GM12891 (cell line): ENCODE data around the gene CORO2B.

ENCODE experiments used
- PAX5 ChIP-seq: IDR thresholded peaks from 2 replicates; pipeline ENCODE4 v1.6.1; 2011; ENCODE audit warnings: low read length, moderate library complexity, mild to moderate bottlenecking; ENCODE audit not compliant: insufficient read depth, severe bottlenecking
- POLR2A ChIP-seq: IDR thresholded peaks from 2 replicates; pipeline ENCODE4 v1.6.1; 2011; ENCODE audit warnings: low read depth, low read length, control low read depth
- SPI1 ChIP-seq: IDR thresholded peaks from 2 replicates; pipeline ENCODE4 v1.6.1; 2011; ENCODE audit warnings: low read depth, low read length, control low read depth
- TAF1 ChIP-seq: IDR thresholded peaks from 2 replicates; pipeline ENCODE4 v1.6.1; 2011; ENCODE audit warnings: low read depth, low read length, control low read depth

GRCh38 chr15:68583936-68584755 is 5.4 kb downstream of the CORO2B start:
- TF ChIP-seq TAF1 (no peak), POLR2A (no peak), PAX5 (no peak), SPI1 (no peak)
